Kasumi-1 (cell line): ENCODE measurements around the gene TMC1.

Source experiments
- DNase-seq, 2 experiments: peaks; one replicate each; lab custom pipeline; 2025; lab: John Stamatoyannopoulos, UW

The TMC1 gene

GRCh38 chr9:72614067-72614466, 92.7 kb downstream of the TMC1 start:
- DNase-seq, result no peak

DNA sequence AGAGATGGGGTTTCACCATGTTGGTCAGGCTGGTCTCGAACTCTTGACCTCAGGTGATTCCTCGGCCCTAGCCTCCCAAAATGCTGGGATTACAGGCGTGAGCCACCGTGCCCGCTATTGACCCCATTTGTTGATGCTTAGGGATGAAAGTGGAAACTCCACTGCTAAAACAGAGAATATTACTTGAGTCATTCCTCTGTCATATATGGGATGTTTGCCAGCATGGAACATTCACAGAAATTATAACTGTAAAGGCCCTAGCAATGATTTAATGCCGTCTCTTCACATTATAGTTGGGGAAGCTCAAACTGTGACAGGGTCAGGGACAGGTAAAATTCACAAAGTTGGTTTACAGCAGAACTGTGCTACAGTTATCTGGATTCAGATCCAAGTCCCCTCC, 94.5 kb downstream of the TMC1 start:
- DNase-seq, result no peak

- no peak for DNase-seq
These were observed 97.4 kb downstream of the TMC1 start for GRCh38 chr9:72618811-72619210.

DNA sequence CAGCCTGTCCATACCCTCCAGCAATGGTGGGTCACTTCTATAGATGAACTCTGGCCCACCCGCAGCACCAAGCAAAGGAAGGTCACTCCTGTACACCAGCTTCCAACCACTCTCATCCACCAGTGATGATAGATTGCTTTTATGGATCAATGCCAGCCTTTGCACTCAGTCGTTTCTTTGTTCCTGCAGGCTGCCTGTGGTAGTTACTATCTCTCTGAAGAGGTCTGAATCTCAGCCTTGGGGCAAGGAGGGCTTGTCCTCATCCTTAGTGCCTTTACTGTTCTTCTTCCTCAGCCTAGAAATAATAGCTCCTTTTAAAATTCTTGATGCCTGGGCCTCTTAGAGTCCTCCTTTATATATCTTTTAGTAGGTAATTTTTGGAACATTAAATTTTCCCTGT, 100.8 kb downstream of the TMC1 start:
- DNase-seq, result no peak

DNA sequence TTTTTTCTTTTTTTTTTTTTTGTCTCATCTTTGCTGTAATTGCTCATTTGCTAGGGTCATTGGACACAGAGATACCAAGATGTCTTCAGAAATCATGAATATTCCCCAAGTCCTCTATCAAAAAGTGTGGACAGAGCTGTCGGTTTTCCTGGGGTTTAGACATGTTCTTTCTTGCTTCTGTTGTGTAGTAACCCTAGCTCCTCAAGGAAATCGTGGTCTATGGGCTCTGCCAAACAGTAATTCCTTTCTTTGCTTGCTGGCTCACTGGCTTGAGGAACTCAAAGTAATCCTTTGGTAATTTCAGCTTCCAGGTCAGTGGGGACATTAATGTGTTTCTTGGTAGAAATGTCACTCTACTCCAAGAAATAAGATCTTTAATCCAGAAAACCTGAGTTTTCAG, 101.7 kb downstream of the TMC1 start:
- DNase-seq, result no peak

DNA sequence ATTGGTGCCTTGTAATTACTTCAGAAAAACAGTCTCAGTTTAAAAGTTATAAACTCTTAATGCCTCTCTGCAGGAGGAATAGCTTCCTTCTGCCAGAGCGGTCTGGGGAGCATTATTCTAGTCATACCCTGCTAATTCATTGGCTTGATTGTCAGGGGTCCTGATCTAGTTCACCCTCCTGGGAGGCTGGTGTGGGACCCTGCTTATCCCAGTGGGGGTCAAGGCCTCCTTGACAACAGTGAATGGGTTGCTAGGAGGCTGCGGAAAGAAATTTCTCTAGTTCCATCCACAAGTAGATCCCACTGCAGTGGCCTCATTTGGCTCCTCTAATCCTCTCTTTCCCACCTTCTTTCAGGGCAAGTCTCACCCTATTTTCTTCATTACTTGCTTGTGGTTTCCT, 105.7 kb downstream of the TMC1 start:
- no peak for DNase-seq

DNA sequence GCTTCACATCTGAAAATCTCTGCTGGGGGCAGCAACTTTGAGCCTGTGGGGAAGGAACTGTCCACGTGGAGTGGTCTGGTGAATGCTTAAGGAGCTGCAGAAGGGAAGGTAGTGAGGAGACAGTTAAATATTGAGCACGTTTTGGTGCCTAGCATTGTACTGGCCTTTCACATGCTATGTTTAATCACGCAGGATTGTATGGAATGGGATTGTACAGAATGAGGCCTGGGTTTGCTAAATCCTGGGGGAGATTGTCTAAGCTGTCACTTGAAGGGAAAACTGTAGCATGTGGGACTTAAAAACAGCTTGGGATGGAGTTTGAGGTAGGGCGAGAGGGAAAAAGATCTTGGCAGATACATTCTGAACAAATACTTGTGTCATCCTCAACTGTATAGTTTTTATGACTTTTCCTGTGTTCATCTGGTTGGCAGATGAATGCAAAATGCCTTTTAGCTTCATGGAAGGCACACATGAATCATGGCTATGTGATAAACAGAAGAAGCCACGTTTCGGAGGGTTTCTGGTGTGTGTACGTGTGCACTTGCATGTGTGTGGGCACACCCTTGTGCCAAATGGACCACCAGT, 106.6 kb downstream of the TMC1 start:
- DNase-seq, result no peak

GRCh38 chr9:72633966-72634365, 112.6 kb downstream of the TMC1 start:
- DNase-seq, result no peak

- DNase-seq, result no peak
These were observed 113.8 kb downstream of the TMC1 start for GRCh38 chr9:72635197-72635596.

- no peak for DNase-seq
These were observed 115.2 kb downstream of the TMC1 start for GRCh38 chr9:72636621-72637020.

GRCh38 chr9:72643651-72644050, 122.2 kb downstream of the TMC1 start:
- no peak for DNase-seq

GRCh38 chr9:72646061-72646460, 124.7 kb downstream of the TMC1 start:
- no peak for DNase-seq

DNA sequence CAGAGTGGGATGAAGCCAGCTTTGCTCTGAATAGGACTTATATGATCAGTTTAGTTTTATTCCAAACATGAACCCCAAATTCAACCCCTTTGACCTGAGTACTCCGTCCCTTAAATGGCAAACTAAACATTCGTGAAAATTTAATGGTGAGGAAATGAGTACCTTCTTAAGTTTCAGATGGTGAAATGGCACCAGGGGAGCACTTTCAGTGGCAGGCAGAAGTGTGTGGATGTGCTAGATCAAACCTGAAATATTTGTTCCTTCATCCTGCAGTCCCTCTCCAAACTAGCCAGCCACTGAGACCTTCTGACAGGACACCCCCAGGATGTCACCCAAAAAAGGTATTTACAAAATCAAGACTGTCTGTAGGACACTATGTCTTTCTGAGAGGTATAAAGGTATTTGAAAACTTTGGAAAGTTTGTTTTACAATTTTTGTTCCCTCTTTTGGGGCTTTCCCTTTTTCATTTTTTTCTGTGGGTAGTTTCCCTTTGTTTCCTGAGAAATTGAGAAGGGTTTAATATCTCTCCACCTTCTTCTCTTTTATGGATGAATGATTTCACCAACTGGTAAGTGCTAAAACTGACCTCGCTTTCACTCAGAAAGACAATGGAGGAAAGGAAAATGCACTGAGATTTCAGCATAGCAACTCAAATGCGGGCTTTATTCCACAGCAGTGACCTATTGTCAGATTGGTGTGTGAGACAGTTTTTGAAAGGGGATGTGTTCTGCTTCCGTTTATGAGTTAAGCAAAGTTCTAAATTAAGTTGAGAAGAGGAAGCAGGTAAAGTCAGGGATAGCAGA, 127.1 kb downstream of the TMC1 start:
- DNase-seq, result no peak

DNA sequence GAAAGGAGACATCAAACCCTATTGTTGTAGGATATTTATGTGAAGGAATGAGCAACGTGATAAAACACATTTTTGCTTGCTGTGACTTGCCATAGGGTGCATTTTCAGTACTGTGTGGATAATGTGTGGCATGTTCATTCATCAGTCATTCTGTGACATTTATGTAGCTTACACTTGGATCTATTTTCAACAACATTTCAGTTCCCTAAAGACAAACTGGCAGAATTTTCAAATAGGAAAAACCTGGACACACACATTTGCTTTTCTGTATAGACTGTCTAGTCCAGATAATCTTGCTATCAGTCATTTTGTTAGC, 127.7 kb downstream of the TMC1 start:
- no peak for DNase-seq

- no peak for DNase-seq
These were observed 128.8 kb downstream of the TMC1 start for GRCh38 chr9:72650206-72650605.

GRCh38 chr9:72656021-72656420, 134.6 kb downstream of the TMC1 start:
- no peak for DNase-seq

DNA sequence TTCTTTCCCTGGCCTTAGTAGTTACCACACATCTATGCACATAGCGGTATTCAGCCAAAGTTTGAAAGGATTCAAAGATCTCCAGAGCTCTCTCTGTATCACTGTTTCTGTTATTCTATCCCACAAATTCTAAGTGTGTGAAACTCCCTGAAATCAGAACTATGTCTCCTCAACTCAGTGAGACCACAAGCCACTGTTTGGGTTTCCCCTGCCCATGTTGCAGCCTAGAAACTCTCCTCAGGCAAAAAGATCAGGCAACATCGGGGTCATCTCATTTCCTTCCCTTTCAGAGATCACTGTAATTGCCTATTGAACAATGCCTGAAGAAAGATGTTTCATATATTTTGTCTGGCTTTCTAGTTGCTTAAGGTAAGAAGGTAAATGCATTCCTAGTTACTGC, 135.6 kb downstream of the TMC1 start:
- DNase-seq, result no peak

- DNase-seq, result no peak
These were observed 137.3 kb downstream of the TMC1 start for GRCh38 chr9:72658703-72659102.

DNA sequence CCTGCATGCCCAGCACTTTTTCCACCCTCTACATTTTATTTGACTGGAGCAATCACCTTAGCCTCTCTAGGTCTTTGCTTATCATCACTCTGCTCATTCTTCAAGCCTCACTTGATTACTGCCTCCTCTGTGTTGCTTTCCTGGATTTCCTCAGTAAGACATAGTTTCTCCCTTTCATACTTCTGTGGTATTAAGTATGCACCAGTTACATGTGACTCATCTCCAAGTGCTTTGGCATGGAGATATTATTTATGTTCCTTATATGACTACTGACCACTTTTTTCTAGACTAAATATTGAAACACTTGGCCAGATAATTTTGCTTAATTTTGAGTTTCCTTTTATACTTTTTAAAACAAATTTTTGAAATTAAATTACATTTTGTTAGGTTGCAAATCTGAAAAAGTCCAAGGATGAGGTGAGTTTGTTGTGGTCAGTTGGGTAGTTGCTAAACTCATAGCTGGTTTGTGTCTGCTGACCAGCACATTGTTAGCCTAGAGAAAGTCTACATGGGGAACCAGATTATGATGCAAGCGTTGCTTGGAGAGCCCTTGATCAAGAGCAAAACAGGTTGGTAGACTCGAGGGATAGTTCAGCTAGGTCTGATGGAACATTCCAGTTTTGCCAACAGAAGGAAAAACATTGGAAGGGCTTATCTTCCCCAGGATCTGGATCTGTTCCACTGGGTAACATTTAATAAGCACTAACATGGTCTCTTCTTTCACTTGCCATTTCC, 140.2 kb downstream of the TMC1 start:
- DNase-seq, result no peak

DNA sequence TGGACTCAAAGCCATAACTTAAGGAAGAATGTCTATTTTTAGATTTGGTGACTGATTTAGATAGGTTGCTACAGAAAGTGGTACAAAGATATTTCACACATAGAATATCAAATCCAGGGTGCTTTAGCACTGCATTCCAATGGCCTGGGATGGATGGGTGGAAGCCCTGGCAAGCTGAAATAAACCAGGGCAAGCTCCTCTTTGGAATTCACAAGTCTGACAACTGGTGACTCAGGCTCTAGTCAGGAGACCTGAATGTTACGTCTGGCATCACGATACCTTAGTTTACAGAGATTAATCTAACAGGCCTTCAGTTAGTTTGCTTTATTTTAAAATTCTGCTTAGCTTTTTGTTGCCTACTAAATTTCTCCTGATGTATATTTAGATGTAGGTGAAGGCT, 144.0 kb downstream of the TMC1 start:
- no peak for DNase-seq

GRCh38 chr9:72667181-72667580, 145.8 kb downstream of the TMC1 start:
- no peak for DNase-seq

- DNase-seq, result no peak
These were observed 153.6 kb downstream of the TMC1 start for GRCh38 chr9:72674961-72675360.

GRCh38 chr9:72675586-72675985, 154.2 kb downstream of the TMC1 start:
- no peak for DNase-seq
